HEK293 (cell line): ENCODE results near the gene PPFIA3.

Experiments used
- CTCF ChIP-seq: fragments of 450-650 bp; formaldehyde crosslinking; IDR thresholded peaks from 2 replicates; pipeline ENCODE4 v1.5.1; 2016; ENCODE audit warnings: missing biosample characterization, missing genetic modification characterization
- REST ChIP-seq: fragments of 450-650 bp; formaldehyde crosslinking; IDR thresholded peaks from 2 replicates; pipeline ENCODE4 v1.5.1; 2016; ENCODE audit warnings: missing biosample characterization, missing genetic modification characterization
- TCF7L2 ChIP-seq: IDR thresholded peaks from 2 replicates; pipeline ENCODE4 v1.6.1; 2011; ENCODE audit warnings: low read depth, mild to moderate bottlenecking, inconsistent platforms, low read length, moderate library complexity, borderline replicate concordance
- YY1 ChIP-seq: fragments of 450-650 bp; formaldehyde crosslinking; IDR thresholded peaks from 2 replicates; pipeline ENCODE4 v1.5.1; 2018; ENCODE audit warnings: missing biosample characterization, missing genetic modification characterization
- ZBTB21 ChIP-seq: fragments of 450-650 bp; formaldehyde crosslinking; IDR thresholded peaks from 2 replicates; pipeline ENCODE4 v1.5.1; 2017; ENCODE audit warnings: missing biosample characterization, missing genetic modification characterization
- ZEB2 ChIP-seq: fragments of 450-650 bp; formaldehyde crosslinking; IDR thresholded peaks from 2 replicates; pipeline ENCODE4 v1.5.1; 2016; ENCODE audit warnings: missing biosample characterization, missing genetic modification characterization
- ZNF155 ChIP-seq: fragments of 450-650 bp; formaldehyde crosslinking; IDR thresholded peaks from 2 replicates; pipeline ENCODE4 v1.5.1; 2016; ENCODE audit warnings: missing biosample characterization, missing genetic modification characterization
- ZNF175 ChIP-seq: fragments of 450-650 bp; formaldehyde crosslinking; IDR thresholded peaks from 2 replicates; pipeline ENCODE4 v1.5.1; 2016; ENCODE audit warnings: missing biosample characterization, missing genetic modification characterization
- ZNF274 ChIP-seq, 2 experiments: fragments of 200-500 bp in 1 of 2; fragments of 450-650 bp in 1 of 2; sonication (Bioruptor generic) in 1 of 2; formaldehyde crosslinking in 1 of 2; IDR thresholded peaks; 2 replicates each; pipeline versions ENCODE4 v1.5.1 to v1.6.1; 2014 to 2016; ENCODE audit warnings: borderline replicate concordance in 1 of 2, inconsistent platforms in 1 of 2, low read length in 1 of 2, missing biosample characterization in 1 of 2, missing genetic modification characterization in 1 of 2
- ZNF426 ChIP-seq: fragments of 450-650 bp; formaldehyde crosslinking; IDR thresholded peaks from 2 replicates; pipeline ENCODE4 v1.5.1; 2017; ENCODE audit warnings: missing biosample characterization, missing genetic modification characterization, mild to moderate bottlenecking, inconsistent platforms, moderate library complexity
- ZNF549 ChIP-seq: fragments of 450-650 bp; IDR thresholded peaks from 2 replicates; pipeline ENCODE4 v1.5.1; 2018; ENCODE audit warnings: missing biosample characterization, missing genetic modification characterization, mild to moderate bottlenecking, inconsistent platforms, moderate library complexity
- ZSCAN30 ChIP-seq: fragments of 450-650 bp; IDR thresholded peaks from 2 replicates; pipeline ENCODE4 v1.5.1; 2018; ENCODE audit warnings: missing biosample characterization, mild to moderate bottlenecking, missing genetic modification characterization, moderate library complexity
- TF ChIP-seq, protein P1 (sequence below): fragments of 450-650 bp; formaldehyde crosslinking; IDR thresholded peaks from 2 replicates; pipeline ENCODE4 v1.5.1; 2017; ENCODE audit warnings: missing biosample characterization, missing genetic modification characterization
- TF ChIP-seq, protein P2 (sequence below): fragments of 450-650 bp; formaldehyde crosslinking; IDR thresholded peaks from 2 replicates; pipeline ENCODE4; 2016; ENCODE audit warnings: missing biosample characterization, missing genetic modification characterization

GRCh38 chr19:49126575-49126974 is 7.2 kb downstream of the PPFIA3 start:
- TF ChIP-seq, protein P1, sequence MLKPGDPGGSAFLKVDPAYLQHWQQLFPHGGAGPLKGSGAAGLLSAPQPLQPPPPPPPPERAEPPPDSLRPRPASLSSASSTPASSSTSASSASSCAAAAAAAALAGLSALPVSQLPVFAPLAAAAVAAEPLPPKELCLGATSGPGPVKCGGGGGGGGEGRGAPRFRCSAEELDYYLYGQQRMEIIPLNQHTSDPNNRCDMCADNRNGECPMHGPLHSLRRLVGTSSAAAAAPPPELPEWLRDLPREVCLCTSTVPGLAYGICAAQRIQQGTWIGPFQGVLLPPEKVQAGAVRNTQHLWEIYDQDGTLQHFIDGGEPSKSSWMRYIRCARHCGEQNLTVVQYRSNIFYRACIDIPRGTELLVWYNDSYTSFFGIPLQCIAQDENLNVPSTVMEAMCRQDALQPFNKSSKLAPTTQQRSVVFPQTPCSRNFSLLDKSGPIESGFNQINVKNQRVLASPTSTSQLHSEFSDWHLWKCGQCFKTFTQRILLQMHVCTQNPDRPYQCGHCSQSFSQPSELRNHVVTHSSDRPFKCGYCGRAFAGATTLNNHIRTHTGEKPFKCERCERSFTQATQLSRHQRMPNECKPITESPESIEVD (tag by site-specific recombination), result no peak
- TF ChIP-seq CTCF (tag by site-specific recombination) (no peak), ZNF549 (tag by site-specific recombination) (no peak), ZNF274 (IDR thresholded peaks at IDR 0.05; ENCODE audit: low read length) (no peak), ZNF274 (tag by site-specific recombination; IDR thresholded peaks at IDR 0.05; ENCODE audit: borderline replicate concordance) (no peak), ZNF426 (tag by site-specific recombination) (no peak), ZNF155 (tag by site-specific recombination) (no peak), ZEB2 (tag by site-specific recombination) (no peak), REST (tag by site-specific recombination) (no peak), ZNF175 (tag by site-specific recombination) (no peak), YY1 (tag by site-specific recombination) (no peak), ZBTB21 (tag by site-specific recombination) (no peak), TCF7L2 (no peak), ZSCAN30 (tag by site-specific recombination) (no peak)
- TF ChIP-seq, protein P2, sequence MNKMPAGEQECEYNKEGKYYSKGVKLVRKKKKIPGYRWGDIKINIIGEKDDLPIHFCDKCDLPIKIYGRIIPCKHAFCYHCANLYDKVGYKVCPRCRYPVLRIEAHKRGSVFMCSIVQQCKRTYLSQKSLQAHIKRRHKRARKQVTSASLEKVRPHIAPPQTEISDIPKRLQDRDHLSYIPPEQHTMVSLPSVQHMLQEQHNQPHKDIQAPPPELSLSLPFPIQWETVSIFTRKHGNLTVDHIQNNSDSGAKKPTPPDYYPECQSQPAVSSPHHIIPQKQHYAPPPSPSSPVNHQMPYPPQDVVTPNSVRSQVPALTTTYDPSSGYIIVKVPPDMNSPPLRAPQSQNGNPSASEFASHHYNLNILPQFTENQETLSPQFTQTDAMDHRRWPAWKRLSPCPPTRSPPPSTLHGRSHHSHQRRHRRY, result no peak
